ENCODE data around the gene SRGAP1. TPM values are rescaled to one million over a fixed set of nuclear protein-coding genes. Genes with fewer than 3 reads are reported as not detected.

SRGAP1 gene
- total RNA-seq, 4 donors from 2014 or later: 7.2 to 22.9 (median 11.5) TPM

- Histone ChIP-seq H3K4me3 (no peak overlapping the region), H3K36me3 (peaks cover 0 to 22% of the 10 kb centered on the region in 2 donors), H3K4me1 (no peaks in the 10 kb centered on the region), H3K27me3 (no peaks in the 10 kb centered on the region), H3K9me3 (no peaks in the 10 kb centered on the region), H3K27ac (no peak overlapping the region)
- WGBS, 2 donors (ENCODE audit: low coverage in 1 of 2): 82 to 100% methylated on average over 1 of the region's 1 CpG
- TF ChIP-seq POLR2AphosphoS5 (IDR thresholded peaks at IDR 0.05) (no peak), POLR2A (IDR thresholded peaks at IDR 0.05) (no peak), EP300 (IDR thresholded peaks at IDR 0.05) (no peak), CTCF (IDR thresholded peaks at IDR 0.05) (no peak)
- ATAC-seq: no peak
Measured at GRCh38 chr12:64189530-64189929, 345.0 kb downstream of the SRGAP1 start.

DNA sequence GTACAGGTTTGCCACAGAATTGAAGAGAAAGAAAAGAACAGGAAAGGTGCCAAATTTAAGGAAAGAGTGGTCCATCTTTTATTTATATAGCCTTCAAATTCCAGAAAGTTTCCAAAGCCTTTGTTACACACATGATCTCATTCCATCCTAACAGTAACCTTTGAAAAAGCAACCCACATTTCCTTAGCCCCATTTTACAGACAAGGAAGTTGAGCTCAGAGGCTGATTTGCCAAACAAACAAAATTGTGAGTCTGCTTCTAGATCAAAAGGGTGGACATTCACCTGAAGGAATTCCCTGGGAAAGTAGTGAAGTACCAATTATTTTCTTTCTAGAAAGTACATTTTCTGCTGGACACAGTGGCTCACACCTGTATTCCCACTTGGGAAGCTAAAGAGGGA is 345.6 kb downstream of the SRGAP1 start:
- no peak for TF ChIP-seq EP300 (IDR thresholded peaks at IDR 0.05)
- TF ChIP-seq CTCF (IDR thresholded peaks at IDR 0.05): no peak
- no peak for TF ChIP-seq POLR2A (IDR thresholded peaks at IDR 0.05)
- TF ChIP-seq POLR2AphosphoS5 (IDR thresholded peaks at IDR 0.05): no peak

GRCh38 chr12:64192644-64193444 is 348.3 kb downstream of the SRGAP1 start:
- no peaks in the 10 kb centered on the region for H3K9me3 ChIP-seq
- H3K27ac ChIP-seq: no peak overlapping the region
- H3K4me3 ChIP-seq: no peak overlapping the region
- ATAC-seq: no peak
- TF ChIP-seq CTCF (IDR thresholded peaks at IDR 0.05) (no peak), EP300 (IDR thresholded peaks at IDR 0.05) (no peak), POLR2AphosphoS5 (IDR thresholded peaks at IDR 0.05) (no peak), POLR2A (IDR thresholded peaks at IDR 0.05) (no peak)
- H3K27me3 ChIP-seq: no peaks in the 10 kb centered on the region
- peaks cover 0 to 25% of the 10 kb centered on the region in 2 donors for H3K36me3 ChIP-seq
- H3K4me1 ChIP-seq: no peaks in the 10 kb centered on the region
- 83 to 92% methylated on average over 7 of the region's 7 CpGs for WGBS, 2 donors (ENCODE audit: low coverage in 1 of 2)

More for the DNA sequence above, 345.6 kb downstream of the SRGAP1 start:
- Histone ChIP-seq H3K27me3 (no peaks in the 10 kb centered on the region), H3K36me3 (peaks cover 0 to 25% of the 10 kb centered on the region in 2 donors), H3K4me3 (no peak overlapping the region), H3K4me1 (no peaks in the 10 kb centered on the region), H3K27ac (no peak overlapping the region), H3K9me3 (no peaks in the 10 kb centered on the region)
- no peak for ATAC-seq

- Histone ChIP-seq H3K36me3 (peaks cover 0 to 25% of the 10 kb centered on the region in 2 donors), H3K27me3 (no peaks in the 10 kb centered on the region), H3K9me3 (no peaks in the 10 kb centered on the region), H3K4me3 (no peak overlapping the region), H3K27ac (no peak overlapping the region), H3K4me1 (no peaks in the 10 kb centered on the region)
- ATAC-seq: no peak
- TF ChIP-seq POLR2AphosphoS5 (IDR thresholded peaks at IDR 0.05) (no peak), POLR2A (IDR thresholded peaks at IDR 0.05) (no peak), EP300 (IDR thresholded peaks at IDR 0.05) (no peak), CTCF (IDR thresholded peaks at IDR 0.05) (no peak)
- WGBS, 2 donors (ENCODE audit: low coverage in 1 of 2): 88 to 91% methylated on average over 4 to 5 of the region's 6 CpGs
Measured at GRCh38 chr12:64193931-64194330, 349.4 kb downstream of the SRGAP1 start.

Measured in gastroesophageal sphincter (tissue), 4 donors.